ENCODE data around the gene BCL2L14. TPM values are rescaled to one million over a fixed set of nuclear protein-coding genes. Genes with fewer than 3 reads are reported as not detected.
A peak's percentile ranks its signal among the peaks of the same experiment; 100 is the strongest.

Gene BCL2L14
- 10 to 100 TPM; 19.2 to 49.2 (median 26.2) TPM for polyA plus RNA-seq
- long read RNA-seq, donor 1, transcript BCL2L14-203 (6 exons, 1,897 nt) = major isoform, 10 of 28 reads
- long read RNA-seq, donor 1, partial matches to known transcripts = 16 of 28 reads
- long read RNA-seq, donor 1, other reads (novel, unspliced or antisense) = 0 of 28 reads
- long read RNA-seq, donor 2, partial matches to known transcripts = 0 of 1 reads
- long read RNA-seq, donor 2, other reads (novel, unspliced or antisense) = 0 of 1 reads
- long read RNA-seq, donor 3, partial matches to known transcripts = 0 of 2 reads
- long read RNA-seq, donor 3, other reads (novel, unspliced or antisense) = 0 of 2 reads
- long read RNA-seq, donor 4 = 0 reads
- long read RNA-seq, donor 5 = 0 reads
- long read RNA-seq, donor 6, partial matches to known transcripts = 0 of 5 reads
- long read RNA-seq, donor 6, other reads (novel, unspliced or antisense) = 0 of 5 reads
- long read RNA-seq, donor 7 = 0 reads
- long read RNA-seq, donor 8 = 0 reads
- long read RNA-seq, donor 9, transcript BCL2L14-203 (6 exons, 1,897 nt) = major isoform, 5 of 6 reads
- long read RNA-seq, donor 9, partial matches to known transcripts = 0 of 6 reads
- long read RNA-seq, donor 9, other reads (novel, unspliced or antisense) = 0 of 6 reads
- long read RNA-seq, donor 10, transcript BCL2L14-203 (6 exons, 1,897 nt) = major isoform, 5 of 16 reads
- long read RNA-seq, donor 10, partial matches to known transcripts = 10 of 16 reads
- long read RNA-seq, donor 10, other reads (novel, unspliced or antisense) = 0 of 16 reads

- H3K4me3 ChIP-seq (ENCODE audit: low read depth in 1 of 3, low read length in 3 of 3) = peak within 1 kb of the TSS in 2 of 3 donors; percentile 67 to 73
- peaks cover 0 to 10% (median 0%) of the 10 kb centered on the region in 3 donors for H3K4me1 ChIP-seq (ENCODE audit: control insufficient read depth in 3 of 3, insufficient read depth in 2 of 3, low read depth in 1 of 3, low read length in 2 of 3)
- H3K36me3 ChIP-seq (ENCODE audit: control insufficient read depth in 3 of 3, insufficient read depth in 2 of 3, low read depth in 1 of 3, low read length in 3 of 3) = peaks cover 0 to 7% (median 0%) of the 10 kb centered on the region in 3 donors
- no peaks in the 10 kb centered on the region for H3K27me3 ChIP-seq (ENCODE audit: control insufficient read depth in 3 of 3, insufficient read depth in 3 of 3, low read length in 3 of 3)
- FAIRE-seq (peak; percentile 33), DNase-seq (peak; percentile 88 to 95)
- H3K27ac ChIP-seq (ENCODE audit: low read depth in 1 of 3, low read length in 2 of 3) = peak within 1 kb of the TSS; percentile 80 to 95 (median 91)
- WGBS, 3 donors = 8 to 43% (median 21%) methylated on average over 12 of the region's 12 CpGs
- no peaks in the 10 kb centered on the region for H3K9me3 ChIP-seq (ENCODE audit: control insufficient read depth in 2 of 2, insufficient read depth in 1 of 2, low read depth in 1 of 2, low read length in 1 of 2)
Observed at GRCh38 chr12:12070674-12071656, at the start of gene BCL2L14. BCL2L14 (plus strand) TSS chr12:12070939; CDS start chr12:12079306, 8,367 bp downstream.

GRCh38 chr12:12022306-12022936 lies 48.3 kb upstream of the BCL2L14 start:
- no peak for FAIRE-seq

GRCh38 chr12:12023456-12023855 lies 47.3 kb upstream of the BCL2L14 start:
- Histone ChIP-seq H3K27me3 (ENCODE audit: control insufficient read depth in 3 of 3, insufficient read depth in 3 of 3, low read length in 3 of 3) (no peaks in the 10 kb centered on the region), H3K4me1 (ENCODE audit: control insufficient read depth in 3 of 3, insufficient read depth in 2 of 3, low read depth in 1 of 3, low read length in 2 of 3) (peaks cover 0 to 2% (median 0%) of the 10 kb centered on the region in 3 donors), H3K4me3 (ENCODE audit: low read depth in 1 of 3, low read length in 3 of 3) (no peak overlapping the region), H3K27ac (ENCODE audit: low read depth in 1 of 3, low read length in 2 of 3) (no peak overlapping the region), H3K9me3 (ENCODE audit: control insufficient read depth in 2 of 2, insufficient read depth in 1 of 2, low read depth in 1 of 2, low read length in 1 of 2) (no peaks in the 10 kb centered on the region), H3K36me3 (ENCODE audit: control insufficient read depth in 3 of 3, insufficient read depth in 2 of 3, low read depth in 1 of 3, low read length in 3 of 3) (no peaks in the 10 kb centered on the region)
- WGBS, 3 donors = 45 to 89% (median 50%) methylated on average over 1 to 2 of the region's 2 CpGs
- no peak for FAIRE-seq
- no peak for DNase-seq

More at GRCh38 chr12:12022306-12022936, 48.3 kb upstream of the BCL2L14 start:
- Histone ChIP-seq H3K27me3 (ENCODE audit: control insufficient read depth in 3 of 3, insufficient read depth in 3 of 3, low read length in 3 of 3) (no peaks in the 10 kb centered on the region), H3K9me3 (ENCODE audit: control insufficient read depth in 2 of 2, insufficient read depth in 1 of 2, low read depth in 1 of 2, low read length in 1 of 2) (no peaks in the 10 kb centered on the region), H3K27ac (ENCODE audit: low read depth in 1 of 3, low read length in 2 of 3) (no peak overlapping the region), H3K4me3 (ENCODE audit: low read depth in 1 of 3, low read length in 3 of 3) (no peak overlapping the region), H3K36me3 (ENCODE audit: control insufficient read depth in 3 of 3, insufficient read depth in 2 of 3, low read depth in 1 of 3, low read length in 3 of 3) (no peaks in the 10 kb centered on the region), H3K4me1 (ENCODE audit: control insufficient read depth in 3 of 3, insufficient read depth in 2 of 3, low read depth in 1 of 3, low read length in 2 of 3) (peaks cover 0 to 2% (median 0%) of the 10 kb centered on the region in 3 donors)
- DNase-seq = no peak
- 90 to 95% (median 91%) methylated on average over 8 of the region's 8 CpGs for WGBS, 3 donors

- H3K4me1 ChIP-seq (ENCODE audit: control insufficient read depth in 3 of 3, insufficient read depth in 2 of 3, low read depth in 1 of 3, low read length in 2 of 3) = peaks cover 0 to 2% (median 0%) of the 10 kb centered on the region in 3 donors
- no peak for DNase-seq
- no peak overlapping the region for H3K4me3 ChIP-seq (ENCODE audit: low read depth in 1 of 3, low read length in 3 of 3)
- H3K27ac ChIP-seq (ENCODE audit: low read depth in 1 of 3, low read length in 2 of 3) = peak overlapping the region in 1 of 3 donors; percentile 64
- 57 to 66% (median 64%) methylated on average over 10 of the region's 10 CpGs for WGBS, 3 donors
- no peaks in the 10 kb centered on the region for H3K27me3 ChIP-seq (ENCODE audit: control insufficient read depth in 3 of 3, insufficient read depth in 3 of 3, low read length in 3 of 3)
- H3K9me3 ChIP-seq (ENCODE audit: control insufficient read depth in 2 of 2, insufficient read depth in 1 of 2, low read depth in 1 of 2, low read length in 1 of 2) = no peaks in the 10 kb centered on the region
- H3K36me3 ChIP-seq (ENCODE audit: control insufficient read depth in 3 of 3, insufficient read depth in 2 of 3, low read depth in 1 of 3, low read length in 3 of 3) = no peaks in the 10 kb centered on the region
- no peak for FAIRE-seq
Observed at GRCh38 chr12:12024911-12025682, 45.6 kb upstream of the BCL2L14 start.

GRCh38 chr12:12025799-12026386 lies 44.8 kb upstream of the BCL2L14 start:
- Histone ChIP-seq H3K36me3 (ENCODE audit: control insufficient read depth in 3 of 3, insufficient read depth in 2 of 3, low read depth in 1 of 3, low read length in 3 of 3) (no peaks in the 10 kb centered on the region), H3K27ac (ENCODE audit: low read depth in 1 of 3, low read length in 2 of 3) (peak overlapping the region in 1 of 3 donors; percentile 64), H3K9me3 (ENCODE audit: control insufficient read depth in 2 of 2, insufficient read depth in 1 of 2, low read depth in 1 of 2, low read length in 1 of 2) (no peaks in the 10 kb centered on the region), H3K27me3 (ENCODE audit: control insufficient read depth in 3 of 3, insufficient read depth in 3 of 3, low read length in 3 of 3) (no peaks in the 10 kb centered on the region), H3K4me3 (ENCODE audit: low read depth in 1 of 3, low read length in 3 of 3) (no peak overlapping the region), H3K4me1 (ENCODE audit: control insufficient read depth in 3 of 3, insufficient read depth in 2 of 3, low read depth in 1 of 3, low read length in 2 of 3) (peaks cover 0 to 2% (median 0%) of the 10 kb centered on the region in 3 donors)
- DNase-seq (peak; percentile 48 to 58), FAIRE-seq (no peak)
- 19 to 64% (median 24%) methylated on average over 2 of the region's 2 CpGs for WGBS, 3 donors

GRCh38 chr12:12028668-12029402 lies 41.9 kb upstream of the BCL2L14 start:
- Histone ChIP-seq H3K9me3 (ENCODE audit: control insufficient read depth in 2 of 2, insufficient read depth in 1 of 2, low read depth in 1 of 2, low read length in 1 of 2) (no peaks in the 10 kb centered on the region), H3K4me3 (ENCODE audit: low read depth in 1 of 3, low read length in 3 of 3) (no peak overlapping the region), H3K27me3 (ENCODE audit: control insufficient read depth in 3 of 3, insufficient read depth in 3 of 3, low read length in 3 of 3) (no peaks in the 10 kb centered on the region), H3K36me3 (ENCODE audit: control insufficient read depth in 3 of 3, insufficient read depth in 2 of 3, low read depth in 1 of 3, low read length in 3 of 3) (no peaks in the 10 kb centered on the region), H3K4me1 (ENCODE audit: control insufficient read depth in 3 of 3, insufficient read depth in 2 of 3, low read depth in 1 of 3, low read length in 2 of 3) (peaks cover 2 to 12% (median 4%) of the 10 kb centered on the region in 3 donors), H3K27ac (ENCODE audit: low read depth in 1 of 3, low read length in 2 of 3) (no peak overlapping the region)
- DNase-seq (peak in 1 of 2 donors; percentile 21), FAIRE-seq (no peak)
- WGBS, 3 donors = 62 to 77% (median 69%) methylated on average over 11 of the region's 11 CpGs
